ENCODE results near the gene DUSP6. TPM values are rescaled to one million over a fixed set of nuclear protein-coding genes. Genes with fewer than 3 reads are reported as not detected.

DUSP6 gene
- total RNA-seq, 1 experiment from 2014 or later, result 20.3 TPM

DNA sequence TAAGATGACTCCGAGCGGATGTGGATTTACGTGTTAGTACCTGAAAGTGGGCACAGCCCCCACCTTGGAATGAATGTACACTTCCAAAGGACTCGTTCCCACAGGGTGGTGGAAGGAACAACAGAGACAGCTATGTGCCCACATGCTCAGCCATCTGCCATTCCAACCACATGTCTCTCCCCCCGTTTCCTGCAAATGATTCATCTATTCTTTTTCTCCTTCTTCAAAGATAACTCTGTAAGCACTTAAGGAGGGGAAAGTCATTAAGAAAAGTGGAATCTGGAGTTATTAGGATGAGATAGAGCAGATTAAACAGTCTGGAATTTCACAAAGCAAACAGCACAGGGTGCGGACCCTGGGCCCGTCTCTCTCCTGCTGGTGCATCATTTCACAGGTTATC, 18.5 kb upstream of the DUSP6 start:
- in situ Hi-C loops (cut with HindIII; ENCODE audit: low pct_unique_long_range_greater_than_20kb, low sequenced_read_pairs) (no loop called here), intact Hi-C loops (cut with micrococcal nuclease; ENCODE audit: unreplicated experiment) (no loop called here)
- ChIA-PET CTCF (no interaction called here), POLR2A (no interaction called here)
- TF ChIP-seq, protein P1, sequence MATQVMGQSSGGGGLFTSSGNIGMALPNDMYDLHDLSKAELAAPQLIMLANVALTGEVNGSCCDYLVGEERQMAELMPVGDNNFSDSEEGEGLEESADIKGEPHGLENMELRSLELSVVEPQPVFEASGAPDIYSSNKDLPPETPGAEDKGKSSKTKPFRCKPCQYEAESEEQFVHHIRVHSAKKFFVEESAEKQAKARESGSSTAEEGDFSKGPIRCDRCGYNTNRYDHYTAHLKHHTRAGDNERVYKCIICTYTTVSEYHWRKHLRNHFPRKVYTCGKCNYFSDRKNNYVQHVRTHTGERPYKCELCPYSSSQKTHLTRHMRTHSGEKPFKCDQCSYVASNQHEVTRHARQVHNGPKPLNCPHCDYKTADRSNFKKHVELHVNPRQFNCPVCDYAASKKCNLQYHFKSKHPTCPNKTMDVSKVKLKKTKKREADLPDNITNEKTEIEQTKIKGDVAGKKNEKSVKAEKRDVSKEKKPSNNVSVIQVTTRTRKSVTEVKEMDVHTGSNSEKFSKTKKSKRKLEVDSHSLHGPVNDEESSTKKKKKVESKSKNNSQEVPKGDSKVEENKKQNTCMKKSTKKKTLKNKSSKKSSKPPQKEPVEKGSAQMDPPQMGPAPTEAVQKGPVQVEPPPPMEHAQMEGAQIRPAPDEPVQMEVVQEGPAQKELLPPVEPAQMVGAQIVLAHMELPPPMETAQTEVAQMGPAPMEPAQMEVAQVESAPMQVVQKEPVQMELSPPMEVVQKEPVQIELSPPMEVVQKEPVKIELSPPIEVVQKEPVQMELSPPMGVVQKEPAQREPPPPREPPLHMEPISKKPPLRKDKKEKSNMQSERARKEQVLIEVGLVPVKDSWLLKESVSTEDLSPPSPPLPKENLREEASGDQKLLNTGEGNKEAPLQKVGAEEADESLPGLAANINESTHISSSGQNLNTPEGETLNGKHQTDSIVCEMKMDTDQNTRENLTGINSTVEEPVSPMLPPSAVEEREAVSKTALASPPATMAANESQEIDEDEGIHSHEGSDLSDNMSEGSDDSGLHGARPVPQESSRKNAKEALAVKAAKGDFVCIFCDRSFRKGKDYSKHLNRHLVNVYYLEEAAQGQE (IDR thresholded peaks at IDR 0.05; ENCODE audit: insufficient read depth in 1 of 2, low read depth in 2 of 2, low read length in 1 of 2), result no peak
- TF ChIP-seq TCF7L2 (IDR thresholded peaks at IDR 0.05; ENCODE audit: low read depth, low read length) (no peak), SIN3A (IDR thresholded peaks at IDR 0.05; ENCODE audit: borderline replicate concordance, insufficient read depth, low read depth, low read length) (no peak), POLR2AphosphoS5 (IDR thresholded peaks at IDR 0.05; ENCODE audit: low read depth, low read length) (no peak)
- TF ChIP-seq, protein P2, sequence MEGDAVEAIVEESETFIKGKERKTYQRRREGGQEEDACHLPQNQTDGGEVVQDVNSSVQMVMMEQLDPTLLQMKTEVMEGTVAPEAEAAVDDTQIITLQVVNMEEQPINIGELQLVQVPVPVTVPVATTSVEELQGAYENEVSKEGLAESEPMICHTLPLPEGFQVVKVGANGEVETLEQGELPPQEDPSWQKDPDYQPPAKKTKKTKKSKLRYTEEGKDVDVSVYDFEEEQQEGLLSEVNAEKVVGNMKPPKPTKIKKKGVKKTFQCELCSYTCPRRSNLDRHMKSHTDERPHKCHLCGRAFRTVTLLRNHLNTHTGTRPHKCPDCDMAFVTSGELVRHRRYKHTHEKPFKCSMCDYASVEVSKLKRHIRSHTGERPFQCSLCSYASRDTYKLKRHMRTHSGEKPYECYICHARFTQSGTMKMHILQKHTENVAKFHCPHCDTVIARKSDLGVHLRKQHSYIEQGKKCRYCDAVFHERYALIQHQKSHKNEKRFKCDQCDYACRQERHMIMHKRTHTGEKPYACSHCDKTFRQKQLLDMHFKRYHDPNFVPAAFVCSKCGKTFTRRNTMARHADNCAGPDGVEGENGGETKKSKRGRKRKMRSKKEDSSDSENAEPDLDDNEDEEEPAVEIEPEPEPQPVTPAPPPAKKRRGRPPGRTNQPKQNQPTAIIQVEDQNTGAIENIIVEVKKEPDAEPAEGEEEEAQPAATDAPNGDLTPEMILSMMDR (IDR thresholded peaks at IDR 0.05), result no peak
- Histone ChIP-seq H3K4me3 (ENCODE audit: low read depth in 2 of 2, low read length in 2 of 2) (no peak overlapping the region), H3K27me3 (ENCODE audit: control insufficient read depth, insufficient read depth, low read length) (no peaks in the 10 kb centered on the region), H3K36me3 (ENCODE audit: control insufficient read depth, insufficient read depth, low read length) (no peaks in the 10 kb centered on the region), H3K9me3 (ENCODE audit: control insufficient read depth, insufficient read depth, low read depth, low read length) (no peaks in the 10 kb centered on the region), H3K4me1 (ENCODE audit: control insufficient read depth, insufficient read depth, low read length) (peaks cover 4% of the 10 kb centered on the region; the same call in 1 of the 2 replicates), H3K27ac (ENCODE audit: low read length) (no peak overlapping the region)
- DNase-seq (ENCODE audit: low read depth, low spot score) (no peak), ATAC-seq (no peak)
- no TSS peak for BruUV-seq (replicated peaks)

DNA sequence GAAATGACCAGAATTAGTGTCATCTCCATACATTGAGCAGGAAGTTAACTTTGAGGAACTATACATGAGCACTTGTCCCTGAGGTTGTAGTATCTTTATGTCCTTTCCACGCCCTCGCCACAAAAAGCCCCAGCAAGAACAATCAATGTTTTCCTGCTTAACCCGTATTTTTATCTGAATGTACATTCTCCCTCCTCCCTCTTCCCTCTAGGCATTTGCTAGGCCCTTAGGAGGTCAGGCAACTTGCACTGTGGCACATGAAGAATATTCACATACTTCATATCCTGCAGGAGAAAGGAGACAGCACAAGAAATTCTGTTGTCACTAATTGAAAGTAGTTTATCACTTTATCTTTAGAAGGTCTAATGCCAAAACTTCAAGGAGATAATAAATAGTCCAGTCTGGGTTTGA, 18.1 kb upstream of the DUSP6 start:
- Histone ChIP-seq H3K27ac (ENCODE audit: low read length) (no peak overlapping the region), H3K4me3 (ENCODE audit: low read depth in 2 of 2, low read length in 2 of 2) (no peak overlapping the region), H3K27me3 (ENCODE audit: control insufficient read depth, insufficient read depth, low read length) (no peaks in the 10 kb centered on the region), H3K9me3 (ENCODE audit: control insufficient read depth, insufficient read depth, low read depth, low read length) (no peaks in the 10 kb centered on the region), H3K4me1 (ENCODE audit: control insufficient read depth, insufficient read depth, low read length) (peaks cover 4% of the 10 kb centered on the region; the same call in 1 of the 2 replicates), H3K36me3 (ENCODE audit: control insufficient read depth, insufficient read depth, low read length) (no peaks in the 10 kb centered on the region)
- no peak for ATAC-seq
- intact Hi-C loops (cut with micrococcal nuclease; ENCODE audit: unreplicated experiment) (no loop called here), in situ Hi-C loops (cut with HindIII; ENCODE audit: low pct_unique_long_range_greater_than_20kb, low sequenced_read_pairs) (no loop called here)
- CTCF ChIA-PET, result no interaction called here
- POLR2A ChIA-PET, result no interaction called here
- TF ChIP-seq SIN3A (IDR thresholded peaks at IDR 0.05; ENCODE audit: borderline replicate concordance, insufficient read depth, low read depth, low read length), result no peak
- no peak for TF ChIP-seq POLR2AphosphoS5 (IDR thresholded peaks at IDR 0.05; ENCODE audit: low read depth, low read length)
- TF ChIP-seq, protein P2 (IDR thresholded peaks at IDR 0.05), result no peak
- no peak for TF ChIP-seq TCF7L2 (IDR thresholded peaks at IDR 0.05; ENCODE audit: low read depth, low read length)
- TF ChIP-seq, protein P1 (IDR thresholded peaks at IDR 0.05; ENCODE audit: insufficient read depth in 1 of 2, low read depth in 2 of 2, low read length in 1 of 2), result no peak
- no TSS peak for BruUV-seq (replicated peaks)
- no peak for DNase-seq (ENCODE audit: low read depth, low spot score)

Data from Panc1 (cell line).